SK-N-MC (cell line): ENCODE measurements around the gene RSF1.

ENCODE experiments used
- EZH2 ChIP-seq: fragments of 200-600 bp; sonication (generic); IDR thresholded peaks from one replicate; pipeline ENCODE4 v1.6.1; 2017; ENCODE audit warnings: antibody characterized with exemption
- POLR2AphosphoS5 ChIP-seq: IDR thresholded peaks from 2 replicates; pipeline ENCODE4 v1.6.1; 2012; ENCODE audit warnings: mild to moderate bottlenecking, low read depth, low read length, borderline replicate concordance

- TF ChIP-seq EZH2, result no peak
- TF ChIP-seq POLR2AphosphoS5, result no peak
Measured at GRCh38 chr11:77705195-77705875, 115.2 kb downstream of the RSF1 start.
